Measurements from ENCODE around the gene RNF144B.
"Not testable (repeated sequence)": the region's sequence is repeated elsewhere in the genome, so short reads cannot be mapped to it uniquely, and the experiment has no call there.

Gene RNF144B

GRCh38 chr6:18371656-18372055 is 15.5 kb upstream of the RNF144B start:
- no peak for DNase-seq

GRCh38 chr6:18380158-18380836 is 6.9 kb upstream of the RNF144B start:
- DNase-seq: no peak

DNA sequence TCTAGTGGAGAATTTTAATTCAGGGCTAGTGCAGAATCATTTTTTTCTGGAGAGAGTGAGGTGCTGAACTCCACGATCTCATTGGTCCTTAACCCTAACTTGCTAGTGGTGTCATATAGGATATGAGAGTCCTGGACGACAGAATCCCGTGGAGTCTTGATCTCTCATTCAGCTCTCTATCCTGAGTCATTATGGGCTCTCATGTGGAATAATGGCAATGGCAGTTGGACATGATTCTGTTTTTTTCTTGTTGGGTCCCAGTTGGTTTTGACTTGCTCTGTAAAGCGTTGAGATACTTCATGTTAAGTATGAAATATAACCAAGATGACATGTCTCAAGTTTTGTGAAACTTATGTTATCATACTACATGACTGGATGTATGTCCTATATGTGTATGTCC is 6.3 kb upstream of the RNF144B start:
- no peak for DNase-seq

GRCh38 chr6:18383441-18383840 is 3.7 kb upstream of the RNF144B start:
- no peak for DNase-seq

DNA sequence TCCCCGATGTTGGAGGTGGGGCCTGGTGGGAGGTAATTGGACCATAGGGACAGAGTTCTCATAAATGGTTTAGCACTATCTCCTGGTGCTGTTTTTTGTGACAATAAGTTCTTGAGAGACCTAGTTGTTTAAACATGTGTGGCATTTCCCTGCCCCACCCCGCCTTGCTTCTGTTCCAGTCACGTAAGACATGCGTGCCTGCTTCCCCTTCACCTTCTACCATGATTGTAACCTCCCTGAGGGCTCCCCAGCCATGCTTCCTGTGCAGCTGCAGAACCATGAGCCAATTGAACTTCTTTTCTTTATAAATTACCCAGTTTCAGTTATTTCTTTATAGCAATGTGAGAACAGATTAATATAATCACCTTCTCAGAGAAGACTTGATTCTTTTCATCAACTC is 2.5 kb upstream of the RNF144B start:
- DNase-seq: no peak

DNA sequence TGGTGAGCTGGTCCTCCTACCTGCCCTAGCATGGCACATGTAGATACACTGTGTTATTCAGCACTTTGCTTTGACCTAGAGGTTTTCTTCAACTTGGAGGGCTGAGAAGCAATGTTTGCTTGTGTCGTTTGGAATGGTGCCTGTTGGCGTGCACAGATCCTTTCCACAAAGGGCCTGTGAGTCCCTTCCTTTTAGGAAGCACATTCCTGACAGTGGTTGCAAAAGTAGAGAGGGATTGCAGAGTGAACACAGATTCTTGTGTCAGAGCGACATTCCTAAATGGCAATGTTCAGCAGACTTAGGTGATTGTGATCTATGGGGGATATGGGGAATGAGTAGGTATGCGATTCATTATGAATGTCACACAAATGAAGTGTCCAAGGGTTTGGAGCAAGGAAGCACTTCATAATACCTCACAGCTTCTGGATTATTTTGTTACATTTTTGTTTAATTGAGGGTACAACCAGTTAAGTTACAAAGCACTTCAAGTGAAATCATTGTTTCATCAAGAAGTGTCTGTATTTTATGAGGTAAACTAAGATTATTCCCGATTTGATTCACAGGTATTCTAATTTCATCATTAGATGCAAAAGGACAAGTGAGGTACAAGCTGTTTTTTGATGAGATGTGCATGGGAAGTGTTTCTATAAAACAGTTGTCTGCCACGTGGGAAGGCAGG is 713 bp upstream of the RNF144B start:
- DNase-seq: no peak

DNA sequence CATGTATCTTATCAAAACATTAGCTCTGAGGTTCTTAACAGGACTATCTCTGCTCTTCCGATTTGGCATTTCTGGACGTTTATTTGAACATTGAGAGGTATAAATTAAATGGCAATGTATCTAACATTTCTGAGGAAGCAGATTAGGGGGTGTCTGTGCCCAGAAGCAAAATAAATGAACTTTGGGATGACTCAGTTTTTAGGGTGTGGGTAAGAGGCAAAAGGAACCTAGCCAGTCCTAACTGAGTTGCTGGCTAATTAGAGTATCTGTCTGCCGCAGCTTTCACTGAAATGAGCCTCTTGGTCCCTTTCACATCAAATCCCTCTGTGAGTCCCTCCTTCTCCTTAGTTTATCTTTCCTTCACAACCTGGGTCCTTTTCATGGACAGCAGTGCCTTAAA is 1.1 kb downstream of the RNF144B start:
- DNase-seq: no peak

- no peak for DNase-seq
These were observed 1.8 kb downstream of the RNF144B start for GRCh38 chr6:18388942-18389341.

DNA sequence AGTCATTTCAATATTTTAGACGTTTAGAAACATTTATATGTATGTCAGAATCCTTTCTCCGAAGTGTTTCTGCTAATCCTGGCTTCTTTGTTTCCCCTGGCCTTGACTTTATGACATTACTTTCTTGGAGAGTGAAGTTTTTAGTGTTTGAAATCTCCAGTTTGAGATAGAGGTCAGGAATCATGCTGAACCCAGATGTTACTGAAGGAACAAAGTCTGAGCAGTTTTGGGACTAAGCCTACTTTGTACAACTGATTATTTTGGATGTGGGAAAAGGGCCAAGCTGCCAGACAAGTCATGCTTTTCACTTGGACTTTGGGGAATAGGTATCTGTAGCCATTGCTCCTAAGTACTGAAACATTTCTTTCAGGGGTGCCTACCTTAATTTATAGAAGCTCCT is 2.3 kb downstream of the RNF144B start:
- DNase-seq: no peak

GRCh38 chr6:18390476-18390875 is 3.3 kb downstream of the RNF144B start:
- DNase-seq: no peak

- DNase-seq: no peak
These were observed 3.9 kb downstream of the RNF144B start for GRCh38 chr6:18391023-18391422.

DNA sequence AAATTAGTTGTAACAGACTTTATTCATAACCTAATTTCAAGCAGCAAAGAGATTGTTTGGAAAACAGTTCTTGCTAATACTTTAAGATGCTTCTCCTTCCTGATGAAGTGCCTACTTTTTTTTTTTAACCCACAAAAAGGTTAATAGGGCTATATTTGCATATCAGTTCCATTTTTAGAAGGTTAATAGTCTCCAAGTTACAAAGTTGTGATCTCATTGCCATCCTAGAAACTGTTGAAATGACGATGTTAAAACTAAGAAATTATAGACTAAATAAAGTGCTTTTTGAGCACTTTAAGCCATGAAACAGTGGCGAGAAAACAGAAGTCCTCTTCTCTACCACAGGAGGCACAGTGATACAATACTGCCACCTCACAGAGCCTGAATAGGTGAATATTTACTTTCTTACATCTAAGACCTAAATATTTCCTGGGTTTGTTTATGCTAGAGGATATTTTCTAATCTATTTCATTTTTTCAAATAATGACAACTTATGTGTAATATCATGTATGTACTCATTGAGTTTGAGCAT is 5.3 kb downstream of the RNF144B start:
- DNase-seq: no peak

GRCh38 chr6:18393698-18394097 is 6.5 kb downstream of the RNF144B start:
- no peak for DNase-seq

GRCh38 chr6:18395177-18395855 is 8.2 kb downstream of the RNF144B start:
- no peak for DNase-seq

DNA sequence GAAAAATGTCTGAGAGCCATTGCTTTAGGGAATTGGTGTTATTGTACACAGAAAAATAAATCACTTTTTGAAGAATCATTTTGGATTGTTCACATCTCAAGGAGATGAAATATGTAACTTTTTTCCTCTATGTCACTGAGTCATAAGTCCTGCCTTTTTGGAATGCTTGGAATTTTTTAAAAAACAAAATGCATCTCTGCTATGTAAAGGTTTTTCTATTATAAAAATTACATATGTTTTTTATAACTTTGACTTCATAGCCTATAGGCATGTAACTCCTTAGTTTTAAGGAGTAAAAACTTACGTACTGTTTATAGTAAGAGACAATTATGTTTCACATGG is 8.7 kb downstream of the RNF144B start:
- DNase-seq: no peak

- DNase-seq: no peak
These were observed 10.6 kb downstream of the RNF144B start for GRCh38 chr6:18397701-18398100.

GRCh38 chr6:18398225-18398624 is 11.1 kb downstream of the RNF144B start:
- DNase-seq: not testable (repeated sequence)

GRCh38 chr6:18400831-18401446 is 13.8 kb downstream of the RNF144B start:
- DNase-seq: no peak

DNA sequence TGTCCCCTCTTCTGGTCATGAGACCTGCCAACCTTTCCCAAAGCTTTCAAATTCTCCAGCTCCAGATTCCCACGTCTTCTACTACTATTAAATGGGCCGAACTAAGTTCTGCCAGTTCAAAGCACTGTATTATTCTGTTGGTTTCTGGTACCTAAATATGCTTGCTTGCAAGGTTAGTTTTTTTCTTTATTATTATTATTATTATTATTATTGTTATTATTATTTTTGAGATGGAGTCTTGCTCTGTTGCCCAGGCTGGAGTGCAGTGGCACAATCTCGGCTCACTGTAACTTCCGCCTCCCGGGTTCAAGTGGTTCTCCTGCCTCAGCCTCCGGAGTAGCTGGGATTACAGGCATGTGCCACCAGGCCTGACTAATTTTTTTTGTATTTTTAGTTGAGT is 17.8 kb downstream of the RNF144B start:
- not testable (repeated sequence) for DNase-seq

GRCh38 chr6:18405477-18406293 is 18.5 kb downstream of the RNF144B start:
- DNase-seq: no peak

DNA sequence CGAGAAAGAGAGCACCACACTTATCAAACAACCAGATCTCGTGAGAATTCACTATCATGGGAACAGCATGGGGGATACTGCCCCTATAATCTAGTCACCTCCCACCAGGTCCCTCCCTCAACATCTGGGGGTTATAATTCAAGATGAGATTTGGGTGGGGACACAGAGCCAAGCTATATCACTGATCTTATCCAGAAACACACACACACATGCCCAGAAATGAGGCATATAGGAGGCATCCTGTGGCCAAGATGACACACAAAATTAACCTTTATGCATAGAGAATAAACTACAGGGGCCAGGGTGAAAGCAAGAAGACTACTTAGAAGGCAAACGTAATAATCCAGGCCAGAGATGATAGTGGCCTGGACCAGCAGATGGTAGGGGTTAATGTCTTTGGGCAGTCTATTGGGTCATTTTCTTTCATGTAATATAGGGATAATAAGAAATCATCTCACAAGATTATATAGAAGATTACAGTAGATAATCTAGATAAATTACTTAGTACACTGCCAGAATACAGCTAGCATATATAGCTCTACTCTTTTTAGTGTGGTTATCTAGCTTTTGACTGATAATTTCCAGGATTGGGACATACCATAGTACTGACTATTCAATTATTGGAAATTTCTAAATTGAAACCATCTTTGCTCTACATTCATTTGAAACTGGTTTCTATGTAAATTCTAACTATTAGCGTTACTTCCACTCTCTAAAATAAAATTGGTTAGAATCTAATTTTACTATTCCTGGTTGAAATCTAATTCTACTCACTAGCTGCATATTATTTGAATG is 20.0 kb downstream of the RNF144B start:
- DNase-seq: no peak

- not testable (repeated sequence) for DNase-seq
These were observed 22.5 kb downstream of the RNF144B start for GRCh38 chr6:18409602-18410001.

Measured in effector CD8-positive, alpha-beta T cell (primary cell).